ENCODE data around the gene RAB11FIP4.

The RAB11FIP4 gene

GRCh38 chr17:31428111-31428510 is 36.6 kb downstream of the RAB11FIP4 start:
- no peak for TF ChIP-seq EZH2phosphoT487 (IDR thresholded peaks at IDR 0.05; ENCODE audit: borderline replicate concordance)
- no peak for TF ChIP-seq CTCF (conservative IDR thresholded peaks at IDR 0.05; ENCODE audit: low read length)
- Histone ChIP-seq H3K4me2 (ENCODE audit: low read depth, low read length, poor library complexity, severe bottlenecking) (no peak overlapping the region), H3K9me2 (replicated peaks; ENCODE audit: low read depth, low read length) (no peaks in the 10 kb centered on the region), H2AFZ (ENCODE audit: low read length) (no peak overlapping the region), H3K9me3 (ENCODE audit: insufficient read depth, low read depth, low read length) (no peaks in the 10 kb centered on the region), H3K27me3 (ENCODE audit: insufficient read depth, low read length, poor library complexity, severe bottlenecking) (no peaks in the 10 kb centered on the region), H3K79me2 (ENCODE audit: insufficient read depth, low read length) (no peaks in the 10 kb centered on the region), H3K4me1 (ENCODE audit: insufficient read depth, low read length, poor library complexity, severe bottlenecking) (peaks cover 19% of the 10 kb centered on the region), H4K20me1 (ENCODE audit: insufficient read depth, low read length, poor library complexity, severe bottlenecking) (no peaks in the 10 kb centered on the region), H3F3A (ENCODE audit: low read depth) (no peaks in the 10 kb centered on the region), H3K4me3 (ENCODE audit: low read length, poor library complexity, severe bottlenecking) (no peak overlapping the region), H3K9ac (ENCODE audit: low read depth, low read length, poor library complexity, severe bottlenecking) (no peak overlapping the region), H3K36me3 (ENCODE audit: insufficient read depth, low read length) (no peaks in the 10 kb centered on the region)

DNA sequence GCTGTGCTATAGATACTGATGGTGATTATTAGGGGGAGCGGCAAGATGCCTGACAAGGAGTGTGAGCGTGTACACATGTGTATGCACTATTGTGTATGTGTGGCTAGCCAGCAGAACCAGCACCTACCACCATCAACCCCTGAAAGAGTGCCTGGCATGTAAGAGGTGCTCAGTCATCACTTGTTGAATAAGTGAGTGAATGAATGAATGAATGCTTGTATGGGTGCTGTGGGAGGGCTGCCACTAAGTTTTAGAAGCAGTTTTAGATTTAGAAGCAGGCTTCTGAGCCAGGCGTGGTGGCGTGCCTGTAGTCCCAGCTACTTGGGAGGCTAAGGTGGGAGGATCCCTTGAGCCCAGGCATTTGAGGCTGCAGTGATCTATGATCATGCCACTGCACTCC is 37.0 kb downstream of the RAB11FIP4 start:
- H3K9me3 ChIP-seq (ENCODE audit: insufficient read depth, low read depth, low read length): no peaks in the 10 kb centered on the region
- H3K9me2 ChIP-seq (replicated peaks; ENCODE audit: low read depth, low read length): no peaks in the 10 kb centered on the region
- peaks cover 22% of the 10 kb centered on the region for H3K4me1 ChIP-seq (ENCODE audit: insufficient read depth, low read length, poor library complexity, severe bottlenecking)
- no peak overlapping the region for H3K4me3 ChIP-seq (ENCODE audit: low read length, poor library complexity, severe bottlenecking)
- H3K9ac ChIP-seq (ENCODE audit: low read depth, low read length, poor library complexity, severe bottlenecking): no peak overlapping the region
- no peaks in the 10 kb centered on the region for H3K36me3 ChIP-seq (ENCODE audit: insufficient read depth, low read length)
- no peak overlapping the region for H2AFZ ChIP-seq (ENCODE audit: low read length)
- H3K79me2 ChIP-seq (ENCODE audit: insufficient read depth, low read length): no peaks in the 10 kb centered on the region
- no peak for TF ChIP-seq EZH2phosphoT487 (IDR thresholded peaks at IDR 0.05; ENCODE audit: borderline replicate concordance)
- no peak for TF ChIP-seq CTCF (conservative IDR thresholded peaks at IDR 0.05; ENCODE audit: low read length)
- H4K20me1 ChIP-seq (ENCODE audit: insufficient read depth, low read length, poor library complexity, severe bottlenecking): no peaks in the 10 kb centered on the region
- no peak overlapping the region for H3K4me2 ChIP-seq (ENCODE audit: low read depth, low read length, poor library complexity, severe bottlenecking)
- no peaks in the 10 kb centered on the region for H3K27me3 ChIP-seq (ENCODE audit: insufficient read depth, low read length, poor library complexity, severe bottlenecking)
- no peaks in the 10 kb centered on the region for H3F3A ChIP-seq (ENCODE audit: low read depth)

- peaks cover 49% of the 10 kb centered on the region for H3K4me1 ChIP-seq (ENCODE audit: insufficient read depth, low read length, poor library complexity, severe bottlenecking)
- H4K20me1 ChIP-seq (ENCODE audit: insufficient read depth, low read length, poor library complexity, severe bottlenecking): no peaks in the 10 kb centered on the region
- no peaks in the 10 kb centered on the region for H3K9me3 ChIP-seq (ENCODE audit: insufficient read depth, low read depth, low read length)
- no peaks in the 10 kb centered on the region for H3K36me3 ChIP-seq (ENCODE audit: insufficient read depth, low read length)
- H2AFZ ChIP-seq (ENCODE audit: low read length): no peak overlapping the region
- H3K79me2 ChIP-seq (ENCODE audit: insufficient read depth, low read length): 0 out of 2 replicates have a peak, but pooled peaks cover 7% of the 10 kb centered on the region
- no peaks in the 10 kb centered on the region for H3F3A ChIP-seq (ENCODE audit: low read depth)
- H3K27me3 ChIP-seq (ENCODE audit: insufficient read depth, low read length, poor library complexity, severe bottlenecking): no peaks in the 10 kb centered on the region
- no peak for TF ChIP-seq CTCF (conservative IDR thresholded peaks at IDR 0.05; ENCODE audit: low read length)
- no peak overlapping the region for H3K9ac ChIP-seq (ENCODE audit: low read depth, low read length, poor library complexity, severe bottlenecking)
- no peak overlapping the region for H3K4me2 ChIP-seq (ENCODE audit: low read depth, low read length, poor library complexity, severe bottlenecking)
- no peak overlapping the region for H3K4me3 ChIP-seq (ENCODE audit: low read length, poor library complexity, severe bottlenecking)
- no peaks in the 10 kb centered on the region for H3K9me2 ChIP-seq (replicated peaks; ENCODE audit: low read depth, low read length)
Measured at GRCh38 chr17:31431098-31431851, 39.8 kb downstream of the RAB11FIP4 start.
